ENCODE results near the gene ZBTB16.

DNA sequence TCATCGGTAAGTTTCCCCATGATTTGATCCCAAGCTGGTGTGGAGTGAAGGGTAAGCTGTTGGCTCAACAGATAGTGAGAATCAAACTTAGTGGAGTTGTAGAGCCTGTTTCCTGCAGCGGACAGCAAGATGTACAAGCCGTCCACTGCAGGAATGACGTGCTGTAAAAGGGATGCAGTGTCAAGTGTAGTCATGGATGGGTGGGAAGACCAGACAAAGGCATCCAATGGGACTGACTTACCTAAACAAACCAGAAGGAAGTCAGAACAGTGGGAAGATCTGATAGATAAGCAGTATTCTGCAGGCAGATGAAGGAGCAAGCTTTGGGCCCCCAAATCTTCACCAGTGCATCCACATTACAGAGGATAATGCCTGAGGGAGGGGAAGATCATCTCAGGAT lies 8.8 kb downstream of the ZBTB16 start:
- TF ChIP-seq CTCF (optimal IDR thresholded peaks at IDR 0.05 in 1 of 3, IDR thresholded peaks at IDR 0.05 in 1 of 3, conservative IDR thresholded peaks at IDR 0.05 in 1 of 3; ENCODE audit: extremely low read depth in 1 of 3, insufficient read depth in 2 of 3, low read length in 3 of 3) (no peak), EZH2 (IDR thresholded peaks at IDR 0.05; ENCODE audit: low read length) (no peak)
